GM12872 (cell line): ENCODE data around the gene CAVIN3.

Experiments
- TF ChIP-seq, protein P1 (sequence below): IDR thresholded peaks from 3 replicates; pipeline ENCODE4 v1.5.1; 2011; ENCODE audit warnings: low read depth, mild to moderate bottlenecking, low read length, moderate library complexity; ENCODE audit not compliant: insufficient read depth

The CAVIN3 gene, protein sequence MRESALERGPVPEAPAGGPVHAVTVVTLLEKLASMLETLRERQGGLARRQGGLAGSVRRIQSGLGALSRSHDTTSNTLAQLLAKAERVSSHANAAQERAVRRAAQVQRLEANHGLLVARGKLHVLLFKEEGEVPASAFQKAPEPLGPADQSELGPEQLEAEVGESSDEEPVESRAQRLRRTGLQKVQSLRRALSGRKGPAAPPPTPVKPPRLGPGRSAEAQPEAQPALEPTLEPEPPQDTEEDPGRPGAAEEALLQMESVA

DNA sequence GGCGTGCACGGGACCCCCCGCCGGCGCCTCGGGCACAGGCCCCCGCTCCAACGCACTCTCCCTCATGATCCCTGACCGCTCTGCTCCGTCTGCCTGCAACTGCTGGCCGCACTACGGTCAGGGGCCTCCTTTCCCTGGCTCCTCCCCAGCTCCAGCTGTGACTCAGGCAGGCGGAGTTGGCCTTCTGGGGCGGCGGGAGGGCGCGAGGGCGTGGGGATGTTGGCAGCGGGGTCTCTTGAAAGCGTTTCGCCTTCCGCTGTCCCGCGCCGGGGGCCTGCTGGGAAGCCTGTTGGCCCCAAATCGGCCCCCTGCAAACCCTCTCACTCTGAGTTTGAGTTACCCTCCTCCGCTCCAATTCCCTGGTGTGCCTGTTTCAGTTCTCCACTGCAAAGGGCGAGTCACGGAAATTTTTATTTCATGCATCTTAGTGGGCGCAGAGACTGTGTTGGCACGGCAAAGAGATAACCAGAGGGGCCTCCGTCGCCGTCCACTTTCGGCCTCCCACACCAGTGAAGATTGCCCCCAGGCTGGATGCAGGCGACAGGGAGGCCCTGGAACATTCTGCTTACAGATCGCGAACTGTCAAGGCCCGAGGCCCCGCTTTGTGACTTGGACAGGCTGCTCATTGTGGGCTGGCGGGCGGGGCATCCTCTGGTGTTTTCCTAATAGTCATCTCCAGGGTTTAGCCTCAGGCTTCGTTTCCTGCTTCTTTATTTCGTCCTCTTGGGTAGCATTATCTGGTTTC is at the start of gene CAVIN3:
Gene CAVIN3 (minus strand): TSS at position 91 of the 745 bp plus-strand sequence. CDS start 25 bp downstream, at position 66.
- TF ChIP-seq, protein P1, sequence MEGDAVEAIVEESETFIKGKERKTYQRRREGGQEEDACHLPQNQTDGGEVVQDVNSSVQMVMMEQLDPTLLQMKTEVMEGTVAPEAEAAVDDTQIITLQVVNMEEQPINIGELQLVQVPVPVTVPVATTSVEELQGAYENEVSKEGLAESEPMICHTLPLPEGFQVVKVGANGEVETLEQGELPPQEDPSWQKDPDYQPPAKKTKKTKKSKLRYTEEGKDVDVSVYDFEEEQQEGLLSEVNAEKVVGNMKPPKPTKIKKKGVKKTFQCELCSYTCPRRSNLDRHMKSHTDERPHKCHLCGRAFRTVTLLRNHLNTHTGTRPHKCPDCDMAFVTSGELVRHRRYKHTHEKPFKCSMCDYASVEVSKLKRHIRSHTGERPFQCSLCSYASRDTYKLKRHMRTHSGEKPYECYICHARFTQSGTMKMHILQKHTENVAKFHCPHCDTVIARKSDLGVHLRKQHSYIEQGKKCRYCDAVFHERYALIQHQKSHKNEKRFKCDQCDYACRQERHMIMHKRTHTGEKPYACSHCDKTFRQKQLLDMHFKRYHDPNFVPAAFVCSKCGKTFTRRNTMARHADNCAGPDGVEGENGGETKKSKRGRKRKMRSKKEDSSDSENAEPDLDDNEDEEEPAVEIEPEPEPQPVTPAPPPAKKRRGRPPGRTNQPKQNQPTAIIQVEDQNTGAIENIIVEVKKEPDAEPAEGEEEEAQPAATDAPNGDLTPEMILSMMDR: no peak

DNA sequence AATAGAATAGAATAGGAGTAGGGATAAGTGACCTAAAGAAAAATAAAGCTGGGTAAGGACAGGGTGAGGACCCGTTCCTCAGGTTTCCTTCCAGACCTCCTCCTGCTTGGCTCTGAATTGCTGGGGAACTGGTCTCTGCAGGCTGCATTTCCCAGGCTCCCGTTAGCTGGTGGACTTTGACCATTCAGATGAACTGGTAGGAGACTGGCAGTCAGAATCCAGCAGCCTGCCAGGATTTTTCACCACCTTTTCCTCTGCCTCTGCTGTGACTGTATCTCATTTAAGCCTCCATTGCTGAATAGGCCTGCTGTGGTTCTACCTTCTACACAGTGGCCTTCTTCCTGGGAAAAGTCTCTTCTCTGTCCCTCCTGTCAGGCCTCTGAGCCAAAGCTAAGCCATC is 45.4 kb upstream of the CAVIN3 start:
- TF ChIP-seq, protein P1: no peak

DNA sequence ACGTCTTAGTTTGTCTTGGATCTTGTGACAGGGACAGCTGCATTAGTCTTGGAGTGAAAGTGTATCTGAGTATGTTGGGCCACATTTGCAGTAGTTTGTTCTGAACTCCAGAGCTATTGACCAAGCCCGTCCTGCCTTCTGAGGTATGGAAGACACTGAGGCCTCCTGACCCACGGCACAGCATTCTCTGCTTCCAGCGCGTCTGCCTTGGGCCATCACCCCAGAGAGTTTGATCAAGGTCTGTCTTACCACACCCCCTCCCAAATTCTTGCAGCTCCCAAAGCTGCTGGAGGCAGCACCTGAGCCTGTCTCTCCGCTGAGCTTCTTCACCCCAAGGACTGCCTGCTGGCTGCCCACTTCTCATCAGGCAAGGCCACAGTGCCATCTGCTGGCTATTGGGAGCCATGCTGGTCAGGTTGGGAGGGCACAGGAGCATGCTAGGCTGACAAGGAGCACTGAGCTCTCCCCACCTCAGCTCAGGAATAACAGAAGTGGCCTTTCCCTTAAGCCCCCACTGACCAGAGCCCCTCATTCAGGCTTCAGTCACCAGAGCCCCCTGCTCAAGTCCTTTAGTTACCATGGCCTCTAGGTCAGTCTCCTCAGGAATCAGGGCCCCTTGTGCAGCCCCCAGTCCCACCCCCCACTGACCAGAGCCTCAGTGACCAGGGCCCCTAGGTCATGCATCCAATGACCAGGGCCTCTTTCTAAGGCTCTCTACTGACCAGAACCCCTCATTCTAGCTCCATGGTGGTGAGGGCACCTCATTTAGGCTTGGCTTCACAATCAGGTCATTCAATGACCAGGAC is 42.8 kb upstream of the CAVIN3 start:
- TF ChIP-seq, protein P1: peak; percentile 96

DNA sequence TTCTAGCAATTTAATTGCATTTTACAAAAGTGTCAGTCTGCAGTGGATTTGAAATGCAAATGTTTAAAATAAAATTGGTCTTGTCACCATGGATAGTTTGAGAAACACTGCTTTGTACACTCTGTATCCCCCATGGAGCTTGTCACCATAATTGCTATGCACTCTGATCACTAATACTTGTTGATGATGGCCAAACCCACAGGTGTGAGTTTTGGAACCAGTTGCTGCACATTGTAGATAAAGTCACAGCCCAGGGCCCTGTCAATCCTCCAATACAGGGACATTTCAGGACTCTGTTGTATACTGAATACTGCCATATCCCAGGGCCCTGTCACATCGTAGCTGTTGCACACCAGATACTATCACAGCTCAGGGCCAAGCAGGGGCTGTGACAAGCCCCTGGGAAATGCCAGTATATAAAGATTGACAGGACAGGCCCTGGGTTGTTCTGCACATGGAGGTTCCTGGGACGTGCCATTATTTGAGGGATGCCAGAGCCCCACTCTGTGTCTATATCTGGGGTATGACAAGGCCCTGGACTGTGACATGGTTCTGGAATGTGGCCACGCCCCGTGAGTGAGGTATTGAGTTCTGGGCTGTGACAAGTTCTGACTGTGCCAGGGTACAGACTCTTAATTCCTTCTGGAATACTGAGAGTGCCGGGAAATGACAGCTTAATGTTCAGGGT is 42.0 kb upstream of the CAVIN3 start:
- TF ChIP-seq, protein P1: no peak

DNA sequence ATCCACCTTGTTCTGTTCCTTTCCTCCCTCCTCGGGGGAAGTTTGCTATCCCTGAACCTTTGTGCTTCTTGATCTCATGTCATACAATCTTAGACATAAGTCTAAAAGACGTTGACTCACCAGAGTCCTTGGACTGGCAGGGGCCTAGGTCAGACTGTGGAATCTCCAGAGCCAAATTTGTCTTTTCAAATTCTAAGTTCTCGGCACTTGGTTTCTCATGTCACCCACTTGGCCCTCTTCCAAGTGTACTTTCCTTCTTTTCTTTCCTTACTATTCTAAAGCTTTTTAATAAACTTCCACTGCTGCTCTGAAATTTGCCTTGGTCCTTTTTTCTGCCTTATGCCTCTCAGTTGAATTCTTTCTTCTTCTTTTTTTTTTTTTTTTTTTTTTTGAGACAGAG is 39.9 kb upstream of the CAVIN3 start:
- TF ChIP-seq, protein P1: no peak

DNA sequence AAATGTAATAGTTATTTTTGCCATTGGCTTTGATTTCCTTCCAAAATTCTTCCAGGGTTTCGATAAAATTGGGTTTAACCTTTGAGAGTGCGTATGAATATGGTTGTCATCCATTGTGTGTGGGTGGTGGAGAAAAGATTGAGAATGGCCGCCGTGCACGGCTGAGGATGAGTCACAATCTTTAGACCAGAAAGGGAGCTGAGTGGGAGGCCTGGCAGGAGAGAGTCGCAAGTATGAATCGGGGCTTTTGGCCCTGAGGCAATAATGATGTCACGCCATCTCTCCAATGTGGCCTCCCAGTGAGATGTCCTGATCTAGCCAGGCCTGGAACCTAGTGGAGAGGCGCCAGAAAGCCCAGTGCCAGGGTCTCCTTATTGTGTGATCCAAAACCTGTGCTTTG is 36.9 kb upstream of the CAVIN3 start:
- TF ChIP-seq, protein P1: no peak
